ENCODE results near the gene RILP. TPM values are rescaled to one million over a fixed set of nuclear protein-coding genes. Genes with fewer than 3 reads are reported as not detected.

The RILP gene
- total RNA-seq, 4 donors from 2014 or later: 1.5 to 13.3 (median 8.5) TPM

- H3K9me3 ChIP-seq: no peaks in the 10 kb centered on the region
- intact Hi-C loops (cut with DNase I; ENCODE audit: low total_unique reads): no loop called here
- no peaks in the 10 kb centered on the region for H3K36me3 ChIP-seq
- no peak for DNase-seq
- no peaks in the 10 kb centered on the region for H3K27me3 ChIP-seq
- H3K27ac ChIP-seq: no peak overlapping the region
- H3K4me1 ChIP-seq: no peaks in the 10 kb centered on the region
- no peak overlapping the region for H3K4me3 ChIP-seq
- peak in 1 of 4 experiments; percentile 5 for TF ChIP-seq CTCF (IDR thresholded peaks at IDR 0.05)
- TF ChIP-seq POLR2A (IDR thresholded peaks at IDR 0.05): no peak
These were observed 44.7 kb downstream of the RILP start for GRCh38 chr17:1604831-1605528.

- no peaks in the 10 kb centered on the region for H3K36me3 ChIP-seq
- no peak overlapping the region for H3K4me3 ChIP-seq
- intact Hi-C loops (cut with DNase I; ENCODE audit: low total_unique reads): no loop called here
- TF ChIP-seq POLR2A (IDR thresholded peaks at IDR 0.05) (no peak), CTCF (IDR thresholded peaks at IDR 0.05) (no peak)
- H3K27me3 ChIP-seq: no peaks in the 10 kb centered on the region
- H3K27ac ChIP-seq: no peak overlapping the region
- H3K9me3 ChIP-seq: no peaks in the 10 kb centered on the region
- DNase-seq: no peak
- no peaks in the 10 kb centered on the region for H3K4me1 ChIP-seq
These were observed 48.1 kb downstream of the RILP start for GRCh38 chr17:1601571-1601970.

GRCh38 chr17:1598399-1599095 lies 51.1 kb downstream of the RILP start:
- no peaks in the 10 kb centered on the region for H3K27me3 ChIP-seq
- H3K4me3 ChIP-seq: no peak overlapping the region
- H3K36me3 ChIP-seq: no peaks in the 10 kb centered on the region
- intact Hi-C loops (cut with DNase I; ENCODE audit: low total_unique reads): no loop called here
- no peaks in the 10 kb centered on the region for H3K4me1 ChIP-seq
- no peak for DNase-seq
- TF ChIP-seq POLR2A (IDR thresholded peaks at IDR 0.05): no peak
- TF ChIP-seq CTCF (IDR thresholded peaks at IDR 0.05): no peak
- H3K9me3 ChIP-seq: no peaks in the 10 kb centered on the region
- H3K27ac ChIP-seq: no peak overlapping the region

GRCh38 chr17:1597861-1598342 lies 51.8 kb downstream of the RILP start:
- Histone ChIP-seq H3K36me3 (no peaks in the 10 kb centered on the region), H3K27ac (no peak overlapping the region), H3K9me3 (no peaks in the 10 kb centered on the region), H3K27me3 (no peaks in the 10 kb centered on the region), H3K4me3 (no peak overlapping the region), H3K4me1 (no peaks in the 10 kb centered on the region)
- intact Hi-C loops (cut with DNase I; ENCODE audit: low total_unique reads): no loop called here
- DNase-seq: no peak
- TF ChIP-seq POLR2A (IDR thresholded peaks at IDR 0.05) (no peak), CTCF (IDR thresholded peaks at IDR 0.05) (no peak)

Small RNA genes lying within 50 kb of the gene (small RNA-seq; reads per million reads assigned to genes)
- not detected for gene RN7SL105P

Other genes with a start within 250 kb of the RILP start
- 100 to 1,000 TPM; 390 to 894 (median 580) TPM for gene YWHAE, start 249.6 kb downstream of the RILP start, total RNA-seq
- gene CRK, start 193.6 kb downstream of the RILP start, total RNA-seq: 100 to 1,000 TPM in 1 of 4 donors, 10 to 100 TPM in 3; 34.6 to 118 (median 57.3) TPM
- 100 to 1,000 TPM in 2 of 4 donors, 10 to 100 TPM in 2; 89.1 to 276 (median 116) TPM for gene MYO1C, start 157.2 kb downstream of the RILP start, total RNA-seq
- gene INPP5K, start 133.3 kb downstream of the RILP start, total RNA-seq: 10 to 100 TPM; 14.1 to 49.3 (median 31.4) TPM
- gene PITPNA, start 87.1 kb downstream of the RILP start, total RNA-seq: 10 to 100 TPM; 18.5 to 83.6 (median 24.2) TPM
- gene SLC43A2, start 21.0 kb downstream of the RILP start, total RNA-seq: 10 to 100 TPM in 1 of 4 donors, 1 to 10 TPM in 3; 3.6 to 15.6 (median 6.8) TPM
- gene SCARF1, start 4.1 kb downstream of the RILP start, total RNA-seq: 10 to 100 TPM in 2 of 4 donors, 1 to 10 TPM in 2; 4.4 to 33.2 (median 14.2) TPM
- gene PRPF8, start 35.0 kb upstream of the RILP start, total RNA-seq: 100 to 1,000 TPM; 123 to 413 (median 243) TPM
- 1 to 10 TPM in 3 of 4 donors, under 1 TPM in 1; 0.88 to 8.0 (median 5.4) TPM for gene TLCD2, start 60.5 kb upstream of the RILP start, total RNA-seq
- 10 to 100 TPM; 23.6 to 40.7 (median 29.9) TPM for gene WDR81, start 74.8 kb upstream of the RILP start, total RNA-seq
- gene SERPINF2, start 93.0 kb upstream of the RILP start, total RNA-seq: 10 to 100 TPM in 2 of 4 donors, 1 to 10 TPM in 1, under 1 TPM in 1; 0.83 to 21.5 (median 10.0) TPM
- gene SERPINF1, start 112.2 kb upstream of the RILP start, total RNA-seq: 100 to 1,000 TPM; 217 to 567 (median 435) TPM
- gene SMYD4, start 180.0 kb upstream of the RILP start, total RNA-seq: 100 to 1,000 TPM in 1 of 4 donors, 10 to 100 TPM in 3; 19.1 to 101 (median 30.5) TPM
- gene RPA1, start 180.1 kb upstream of the RILP start, total RNA-seq: 100 to 1,000 TPM in 1 of 4 donors, 10 to 100 TPM in 3; 15.9 to 108 (median 41.5) TPM

Measured in uterus (tissue), 4 donors.